ENCODE data around the gene DTYMK.
"Not testable (repeated sequence)": the region's sequence is repeated elsewhere in the genome, so short reads cannot be mapped to it uniquely, and the experiment has no call there.

DTYMK gene

DNA sequence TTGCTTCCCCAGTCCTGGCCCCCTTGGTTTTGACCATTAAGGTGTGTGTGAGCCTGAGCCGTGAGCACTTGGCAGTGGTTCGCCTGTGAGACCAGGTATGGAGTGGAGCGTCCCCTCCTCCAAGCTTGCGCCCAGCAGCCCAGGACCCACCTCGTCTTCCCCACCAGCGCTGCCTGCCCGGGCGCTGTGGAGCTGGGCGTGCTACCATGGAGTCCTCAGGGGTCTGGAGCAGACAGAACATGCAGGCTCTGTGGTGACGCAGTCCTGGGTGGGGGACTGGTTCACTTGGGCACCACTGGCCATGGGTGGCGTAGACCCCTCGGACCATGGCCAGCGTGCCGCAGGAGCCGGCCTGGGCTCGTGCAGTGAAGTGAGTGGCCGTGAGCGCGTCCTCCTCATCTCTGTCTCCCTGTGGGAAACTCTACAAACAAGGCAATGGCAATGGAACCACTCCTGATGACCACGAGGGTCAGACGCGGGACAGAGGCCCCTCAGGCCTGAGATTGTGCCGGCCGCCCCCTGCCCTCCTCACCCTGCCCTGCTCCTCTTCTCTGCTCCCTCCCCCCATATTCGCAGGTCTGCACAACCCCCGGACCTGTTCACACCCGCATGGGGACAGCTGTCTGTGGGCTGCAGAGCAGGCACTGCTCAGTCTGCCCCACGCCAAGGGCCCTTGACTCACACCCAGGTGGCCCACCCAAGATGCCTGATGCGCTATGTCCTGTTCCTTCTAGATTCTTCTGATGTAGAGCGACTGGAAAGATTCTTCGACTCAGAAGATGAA lies 15.0 kb downstream of the DTYMK start:
- ATAC-seq: no peak

- no peak for ATAC-seq
Measured at GRCh38 chr2:241670333-241671110, 16.1 kb downstream of the DTYMK start.

- ATAC-seq: no peak
Measured at GRCh38 chr2:241668839-241669238, 17.8 kb downstream of the DTYMK start.

- ATAC-seq: no peak
Measured at GRCh38 chr2:241668354-241668753, 18.3 kb downstream of the DTYMK start.

- no peak for ATAC-seq
Measured at GRCh38 chr2:241666627-241667400, 19.8 kb downstream of the DTYMK start.

DNA sequence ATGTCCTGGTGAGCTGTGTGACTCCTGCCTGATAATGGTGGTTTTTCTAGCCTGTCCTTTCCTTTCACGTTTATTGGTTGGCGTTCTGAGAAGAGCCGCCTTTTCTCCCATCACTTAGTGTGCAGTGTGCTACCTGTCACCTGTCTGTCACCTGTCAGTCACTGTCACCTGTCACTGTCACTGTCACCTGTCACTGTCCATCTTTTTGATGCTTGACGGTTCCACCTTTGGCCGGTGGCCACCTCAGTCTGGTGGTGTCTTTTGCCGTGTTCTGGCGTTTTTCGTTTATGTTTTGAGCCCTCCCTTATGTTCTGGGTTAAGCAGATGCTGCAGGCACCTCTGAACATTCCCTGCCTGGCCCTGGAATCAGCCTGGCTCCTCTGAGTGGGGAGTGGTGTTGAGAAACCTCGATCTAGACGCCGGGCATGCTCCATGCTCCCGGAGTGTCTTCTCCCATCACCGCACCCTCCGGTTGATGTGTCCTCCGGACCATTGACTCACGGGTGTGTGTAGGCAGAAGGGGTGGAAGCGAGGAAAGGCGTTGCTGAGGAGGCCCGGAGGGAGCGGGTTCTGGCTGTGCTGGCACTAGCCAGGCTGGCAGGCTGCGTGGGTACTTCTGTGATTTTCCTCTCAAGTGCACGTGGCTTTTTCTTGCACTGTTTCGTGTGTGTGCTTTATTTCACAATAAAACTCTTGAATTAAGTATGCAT lies 20.7 kb downstream of the DTYMK start:
- no peak for ATAC-seq

- not testable (repeated sequence) for ATAC-seq
Measured at GRCh38 chr2:241662731-241663130, 23.9 kb downstream of the DTYMK start.

DNA sequence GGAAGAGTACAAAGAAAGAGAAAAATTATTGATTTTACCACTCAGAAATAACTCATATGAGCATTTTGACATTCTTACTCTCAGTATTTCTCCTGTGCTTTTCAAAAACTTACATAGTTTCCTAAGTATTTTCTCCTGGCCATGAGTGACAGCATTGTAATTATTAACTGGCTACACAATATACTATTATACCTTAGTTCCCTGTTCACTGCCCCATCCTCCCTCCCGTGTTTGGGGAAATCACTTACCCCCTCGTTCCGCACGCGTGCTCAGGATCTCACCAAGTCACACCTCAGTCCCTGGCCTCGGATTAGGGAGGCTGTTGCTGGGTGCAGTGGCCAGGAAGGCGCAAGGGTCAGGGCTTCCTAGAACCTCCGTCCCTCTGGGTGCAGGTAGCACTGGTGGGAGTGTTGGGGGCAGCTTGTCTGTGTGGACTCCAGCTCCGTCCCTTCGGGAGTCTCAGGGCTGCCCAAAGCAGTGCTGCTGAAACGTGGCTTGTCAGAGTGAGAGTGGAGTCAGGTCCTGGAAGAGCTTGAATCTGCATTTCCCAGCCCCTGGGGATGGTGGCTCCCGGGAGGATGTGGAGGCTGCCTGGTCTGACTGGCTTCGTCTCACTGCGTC lies 25.9 kb downstream of the DTYMK start:
- ATAC-seq: no peak

DNA sequence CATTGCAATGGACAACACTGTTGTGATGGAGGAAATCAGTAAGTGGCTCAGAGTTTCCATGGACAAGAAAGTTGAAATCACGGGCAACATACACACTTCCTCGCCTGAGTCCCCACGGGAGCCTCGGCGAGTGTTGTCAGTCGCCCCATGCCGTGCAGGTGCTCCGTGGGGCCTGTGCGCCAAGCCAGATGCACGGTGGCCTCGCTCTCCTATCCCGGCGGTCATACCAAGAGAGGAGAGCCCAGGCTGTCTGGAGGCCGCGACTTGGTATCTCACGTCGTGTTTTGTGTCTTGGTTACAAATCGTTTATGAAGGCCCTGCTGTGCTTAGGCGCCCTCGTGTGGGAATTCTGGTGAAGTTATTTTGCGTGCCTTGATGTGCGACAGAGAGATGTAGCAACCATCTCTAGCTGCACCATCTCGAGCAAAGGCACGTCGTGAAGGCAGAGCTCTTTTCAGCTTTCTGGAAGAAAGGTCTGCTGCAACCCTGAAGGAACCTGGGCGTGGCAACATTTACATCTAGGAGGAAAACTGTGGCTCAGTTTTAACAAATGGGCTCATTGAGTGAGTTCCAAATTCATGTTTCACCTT lies 27.4 kb downstream of the DTYMK start:
- no peak for ATAC-seq

- ATAC-seq: no peak
Measured at GRCh38 chr2:241658296-241658695, 28.3 kb downstream of the DTYMK start.

GRCh38 chr2:241657786-241658254 lies 28.8 kb downstream of the DTYMK start:
- ATAC-seq: no peak

DNA sequence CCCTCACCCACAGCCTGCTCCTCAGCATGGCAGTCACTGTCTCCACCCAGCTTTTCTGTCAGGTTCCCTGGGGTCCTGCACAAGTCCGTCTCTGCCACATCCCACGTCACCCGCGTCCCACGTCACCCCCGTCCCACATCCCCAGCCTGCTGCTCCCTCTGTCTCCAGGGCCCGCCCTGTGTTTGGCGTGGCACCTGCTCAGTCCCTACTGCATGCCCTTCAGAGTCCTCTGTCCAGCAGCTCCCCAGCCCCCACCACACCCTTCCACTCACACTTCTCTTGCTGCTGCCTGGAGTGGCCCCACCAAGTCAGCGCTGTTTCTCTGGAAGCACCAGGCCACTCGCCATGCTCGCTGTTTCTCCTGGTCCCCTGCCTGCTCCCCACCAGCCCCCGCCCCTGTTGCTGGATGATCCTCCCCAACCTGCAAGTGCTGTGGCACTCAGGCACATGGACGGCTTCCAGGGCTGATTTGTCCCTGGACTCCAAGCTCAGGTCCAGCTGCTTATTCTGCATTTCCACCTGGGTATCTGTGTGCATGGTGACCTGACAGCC lies 30.3 kb downstream of the DTYMK start:
- no peak for ATAC-seq

DNA sequence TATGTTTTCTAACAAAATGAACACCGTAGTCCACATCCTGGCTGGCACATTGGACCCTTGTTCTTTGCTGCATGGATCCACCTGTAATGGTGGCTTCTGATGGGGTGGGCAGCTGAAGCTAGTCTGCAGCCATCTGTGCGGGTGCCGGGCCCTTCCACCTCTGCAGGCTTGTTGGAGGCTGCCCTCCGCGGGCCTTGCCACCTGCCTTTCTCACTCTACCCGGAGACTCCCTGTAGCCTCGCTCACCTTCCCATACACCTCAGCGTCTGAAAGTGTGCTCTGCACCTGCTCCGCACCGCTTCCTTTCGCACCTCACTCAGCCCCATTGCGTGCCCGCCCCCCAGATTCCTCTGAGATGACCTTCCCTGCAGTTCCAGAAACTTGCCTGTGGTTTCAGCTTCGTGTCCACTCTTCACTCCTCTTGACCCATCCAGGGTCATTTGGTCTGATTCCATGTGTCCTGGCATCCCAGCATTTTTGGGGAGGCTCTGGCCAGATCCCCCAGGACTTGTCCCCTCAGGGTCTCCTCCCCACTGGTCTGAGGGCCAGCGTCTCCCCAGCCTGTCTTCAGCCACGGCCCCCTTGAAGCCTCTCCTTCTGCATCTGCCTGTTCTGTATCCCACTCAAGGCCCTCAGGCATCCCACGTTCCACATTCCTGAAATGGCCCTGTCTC lies 31.0 kb downstream of the DTYMK start:
- no peak for ATAC-seq

DNA sequence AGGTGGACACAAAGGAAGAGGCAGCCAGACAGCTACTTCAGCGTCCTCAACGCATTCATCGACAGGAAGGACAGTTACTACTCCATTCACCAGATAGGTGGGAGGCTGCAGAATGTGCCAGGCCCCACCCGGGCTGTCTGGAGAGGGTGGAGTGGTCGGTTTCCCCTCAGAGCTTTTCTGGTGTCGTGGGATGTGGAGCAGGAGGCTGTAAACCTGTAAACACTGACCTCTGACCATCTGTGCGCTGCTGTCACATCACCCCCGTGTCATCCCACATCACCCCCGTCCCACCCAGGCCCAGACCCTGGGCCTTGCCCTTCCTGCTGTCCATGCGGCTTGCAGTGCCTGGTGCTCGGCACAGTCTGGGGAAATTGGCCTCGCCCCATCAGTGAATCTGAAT lies 32.1 kb downstream of the DTYMK start:
- ATAC-seq: no peak

GRCh38 chr2:241653210-241653750 lies 33.3 kb downstream of the DTYMK start:
- no peak for ATAC-seq

- ATAC-seq: no peak
Measured at GRCh38 chr2:241652722-241653121, 33.9 kb downstream of the DTYMK start.

DNA sequence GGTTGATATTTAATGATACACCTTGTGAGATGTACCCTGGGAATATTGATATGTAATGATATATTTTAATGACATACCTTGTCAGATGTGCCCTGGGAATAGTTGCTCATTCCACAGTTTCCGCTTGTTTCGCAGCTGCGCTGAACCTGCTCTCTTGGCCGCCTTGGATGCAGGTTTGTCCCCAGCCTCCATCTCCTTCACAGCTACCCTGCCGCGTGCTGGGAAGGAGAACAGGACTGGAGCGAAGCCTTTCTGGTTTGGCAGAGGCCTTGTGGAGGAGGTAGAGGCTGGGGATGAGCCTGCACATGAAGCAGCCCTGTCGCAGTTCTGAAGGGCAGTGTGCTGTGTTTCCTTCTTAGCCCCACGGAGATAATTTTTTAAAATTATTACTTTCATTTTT lies 34.5 kb downstream of the DTYMK start:
- ATAC-seq: no peak

GRCh38 chr2:241649927-241650326 lies 36.7 kb downstream of the DTYMK start:
- ATAC-seq: no peak

DNA sequence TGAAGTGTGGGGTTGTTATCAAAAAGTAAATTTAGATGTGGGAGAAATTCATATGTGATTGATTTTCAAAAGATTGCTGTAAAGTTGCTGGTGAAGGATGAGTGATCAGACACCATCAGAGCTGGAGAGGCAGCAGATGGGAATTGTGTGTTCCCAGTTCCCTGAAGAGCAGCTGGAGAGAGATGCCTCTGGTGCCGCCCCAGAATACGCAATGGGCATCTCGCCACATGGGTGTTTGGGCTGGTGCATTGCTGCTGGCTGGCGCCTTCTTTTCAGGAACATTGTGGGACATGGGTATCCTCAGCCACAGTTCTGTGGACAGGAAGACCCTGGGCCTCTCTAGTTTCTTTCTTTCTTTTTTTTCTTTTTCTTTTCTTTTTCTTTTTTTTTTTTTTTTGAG lies 37.2 kb downstream of the DTYMK start:
- ATAC-seq: no peak

GRCh38 chr2:241648453-241648852 lies 38.2 kb downstream of the DTYMK start:
- ATAC-seq: no peak
